Astrocyte of the spinal cord (primary cell): Measurements from ENCODE around the gene MMS19.

Experiments used
- DNase-seq: peaks from one replicate; pipeline ENCODE4 v3.0.0; 2011; ENCODE audit warnings: low read depth, low spot score
- H3K4me3 ChIP-seq: 2 replicates; pipeline ENCODE4 v1.5.1; 2011; ENCODE audit warnings: low read depth, mild to moderate bottlenecking, low read length, moderate library complexity
- in situ Hi-C: cut with HindIII; loops from 2 replicates; pipeline ENCODE4 v1.10.0; 2017; ENCODE audit warnings: low sequenced_read_pairs
- TF ChIP-seq, protein P1 (sequence below): IDR thresholded peaks from 2 replicates; pipeline ENCODE4 v1.5.1; 2012; ENCODE audit warnings: low read depth, mild to moderate bottlenecking, low read length, inconsistent platforms

Gene MMS19

DNA sequence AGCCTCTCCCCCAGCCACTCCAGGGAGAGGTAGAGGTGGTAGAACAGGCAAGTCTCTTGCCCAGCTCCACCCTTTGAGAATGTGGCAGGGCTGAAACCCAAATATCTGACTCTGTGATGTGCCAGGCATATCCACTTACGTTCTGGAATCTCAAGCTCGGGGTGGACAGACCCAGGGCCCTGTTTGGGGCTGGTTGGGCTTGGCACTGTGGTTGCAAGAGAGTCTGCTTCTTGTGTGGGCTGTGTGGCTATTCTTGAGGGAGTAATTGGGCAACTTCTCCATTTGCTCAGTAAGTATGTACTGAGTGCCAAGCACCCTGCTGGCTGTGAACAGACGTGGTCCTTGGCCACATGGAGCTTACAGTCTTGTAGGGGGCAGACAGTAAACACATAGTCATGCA, 5.2 kb upstream of the MMS19 start:
- no peak overlapping the region for H3K4me3 ChIP-seq
- in situ Hi-C loops: no loop called here
- DNase-seq: no peak
- TF ChIP-seq, protein P1, sequence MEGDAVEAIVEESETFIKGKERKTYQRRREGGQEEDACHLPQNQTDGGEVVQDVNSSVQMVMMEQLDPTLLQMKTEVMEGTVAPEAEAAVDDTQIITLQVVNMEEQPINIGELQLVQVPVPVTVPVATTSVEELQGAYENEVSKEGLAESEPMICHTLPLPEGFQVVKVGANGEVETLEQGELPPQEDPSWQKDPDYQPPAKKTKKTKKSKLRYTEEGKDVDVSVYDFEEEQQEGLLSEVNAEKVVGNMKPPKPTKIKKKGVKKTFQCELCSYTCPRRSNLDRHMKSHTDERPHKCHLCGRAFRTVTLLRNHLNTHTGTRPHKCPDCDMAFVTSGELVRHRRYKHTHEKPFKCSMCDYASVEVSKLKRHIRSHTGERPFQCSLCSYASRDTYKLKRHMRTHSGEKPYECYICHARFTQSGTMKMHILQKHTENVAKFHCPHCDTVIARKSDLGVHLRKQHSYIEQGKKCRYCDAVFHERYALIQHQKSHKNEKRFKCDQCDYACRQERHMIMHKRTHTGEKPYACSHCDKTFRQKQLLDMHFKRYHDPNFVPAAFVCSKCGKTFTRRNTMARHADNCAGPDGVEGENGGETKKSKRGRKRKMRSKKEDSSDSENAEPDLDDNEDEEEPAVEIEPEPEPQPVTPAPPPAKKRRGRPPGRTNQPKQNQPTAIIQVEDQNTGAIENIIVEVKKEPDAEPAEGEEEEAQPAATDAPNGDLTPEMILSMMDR: no peak

DNA sequence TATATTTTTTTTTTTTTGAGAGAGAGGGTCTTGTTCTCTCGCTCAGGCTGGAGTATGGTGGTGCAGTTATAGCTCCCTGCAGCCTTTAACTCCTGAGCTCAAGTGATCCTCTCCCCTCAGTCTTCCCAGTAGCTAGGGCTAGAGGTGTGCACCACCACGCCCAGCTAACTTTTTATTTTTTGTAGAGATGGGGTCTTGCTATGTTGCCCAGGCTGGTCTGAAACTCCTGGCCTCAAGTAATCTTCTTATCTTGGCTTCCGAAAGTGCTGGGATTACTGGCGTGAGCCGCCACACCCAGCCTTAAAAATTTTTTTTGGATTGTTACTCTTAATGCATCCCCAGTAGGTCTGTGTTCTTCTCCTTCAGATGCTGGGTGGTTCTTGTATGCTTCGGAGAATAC, 4.7 kb upstream of the MMS19 start:
- no peak overlapping the region for H3K4me3 ChIP-seq
- TF ChIP-seq, protein P1: no peak
- no peak for DNase-seq
- in situ Hi-C loops: no loop called here

DNA sequence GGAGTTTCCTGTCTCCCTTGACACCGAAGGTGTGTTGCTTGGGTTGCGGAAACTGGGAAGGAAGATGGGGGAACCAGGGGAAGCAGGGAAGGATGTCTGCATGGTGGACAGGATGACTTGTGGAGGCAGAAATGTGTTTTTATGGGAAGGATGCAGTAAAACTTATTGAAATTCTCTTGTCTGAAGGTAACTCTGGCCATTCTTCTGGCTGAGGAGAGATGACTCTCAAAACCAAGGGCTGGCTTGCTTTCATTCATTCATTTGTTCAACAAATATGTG, 2.0 kb upstream of the MMS19 start:
- TF ChIP-seq, protein P1: no peak
- DNase-seq: no peak
- in situ Hi-C loops: no loop called here
- H3K4me3 ChIP-seq: peak overlapping the region; percentile 98

DNA sequence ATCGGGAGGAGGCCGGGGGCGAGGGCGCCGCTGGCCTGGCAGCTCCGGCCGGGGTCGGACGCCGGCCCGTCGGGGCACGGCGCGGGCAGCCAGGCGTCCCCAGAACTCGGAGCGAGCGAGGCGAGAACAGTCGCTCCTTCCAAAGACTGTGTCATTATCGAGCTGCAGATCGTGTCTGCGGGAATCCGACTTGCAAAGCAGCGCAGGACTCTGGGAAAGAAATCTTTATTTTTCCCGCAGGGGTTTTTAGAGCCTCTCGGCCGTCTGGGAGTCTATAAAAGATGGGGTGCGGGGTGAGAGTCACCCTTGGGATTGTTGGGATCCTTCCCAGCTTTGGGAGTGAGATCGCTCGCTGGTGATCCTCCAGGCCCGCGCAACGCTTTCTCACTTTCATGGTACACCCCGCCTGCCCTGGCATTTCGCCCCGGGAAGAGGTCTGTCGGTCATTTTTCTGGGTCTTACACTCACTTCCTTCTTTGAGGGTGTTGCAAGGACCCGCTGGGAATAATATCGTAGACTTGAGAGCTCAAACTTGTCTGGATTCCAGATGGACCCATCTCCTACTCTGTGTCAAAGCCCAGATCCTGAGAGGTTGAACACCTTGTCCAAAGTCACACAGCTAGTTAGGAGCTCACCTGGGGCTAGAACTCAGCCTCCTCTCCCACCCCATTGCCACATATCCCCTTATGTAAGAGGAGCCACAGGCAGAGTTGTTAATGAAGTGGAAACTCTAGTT, 1.5 kb upstream of the MMS19 start:
- in situ Hi-C loops: no loop called here
- peak; percentile 61 for DNase-seq
- TF ChIP-seq, protein P1: no peak
- peak overlapping the region; percentile 98 for H3K4me3 ChIP-seq

DNA sequence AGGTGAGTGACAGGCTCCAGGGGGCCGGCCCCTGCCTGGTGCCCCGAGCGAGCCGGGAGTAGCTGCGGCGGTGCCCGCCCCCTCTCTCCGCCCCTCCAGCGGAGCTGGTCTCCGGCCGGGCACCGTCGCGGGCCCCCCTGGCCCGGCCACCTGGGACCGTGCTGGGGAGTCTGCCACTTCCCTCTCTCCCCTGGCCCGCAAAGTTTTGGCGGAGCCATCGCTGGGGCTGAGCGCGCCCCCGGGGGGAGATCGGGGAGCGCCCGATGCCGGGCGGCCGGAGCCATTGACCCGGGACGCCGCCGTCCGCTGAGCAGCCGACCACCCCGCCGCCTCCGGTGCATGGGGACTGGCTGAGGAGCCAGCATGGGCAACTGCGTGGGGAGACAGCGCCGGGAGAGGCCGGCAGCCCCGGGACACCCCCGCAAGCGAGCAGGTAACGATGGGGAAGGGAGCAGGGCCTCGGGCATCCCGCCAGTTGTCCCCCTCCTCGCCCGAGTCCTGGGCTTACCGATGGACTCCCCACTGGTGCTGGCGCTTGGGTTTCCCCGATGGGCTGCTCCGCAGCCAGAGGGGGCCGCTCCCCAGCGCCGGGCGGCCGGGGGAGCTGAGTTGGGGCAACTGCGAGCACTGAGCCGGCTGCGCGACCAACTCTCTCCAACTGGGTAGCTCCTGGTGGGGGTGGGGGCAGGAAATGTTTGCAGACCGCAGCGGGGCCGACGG, 779 bp upstream of the MMS19 start, which contains the start of gene UBTD1:
UBTD1 (plus strand) TSS at position 84 of the 720 bp plus-strand sequence; CDS start at position 364, 280 bp downstream.
- peak; percentile 39 for DNase-seq
- in situ Hi-C loops: no loop called here
- H3K4me3 ChIP-seq: peak within 1 kb of the TSS; percentile 98
- TF ChIP-seq, protein P1: no peak

DNA sequence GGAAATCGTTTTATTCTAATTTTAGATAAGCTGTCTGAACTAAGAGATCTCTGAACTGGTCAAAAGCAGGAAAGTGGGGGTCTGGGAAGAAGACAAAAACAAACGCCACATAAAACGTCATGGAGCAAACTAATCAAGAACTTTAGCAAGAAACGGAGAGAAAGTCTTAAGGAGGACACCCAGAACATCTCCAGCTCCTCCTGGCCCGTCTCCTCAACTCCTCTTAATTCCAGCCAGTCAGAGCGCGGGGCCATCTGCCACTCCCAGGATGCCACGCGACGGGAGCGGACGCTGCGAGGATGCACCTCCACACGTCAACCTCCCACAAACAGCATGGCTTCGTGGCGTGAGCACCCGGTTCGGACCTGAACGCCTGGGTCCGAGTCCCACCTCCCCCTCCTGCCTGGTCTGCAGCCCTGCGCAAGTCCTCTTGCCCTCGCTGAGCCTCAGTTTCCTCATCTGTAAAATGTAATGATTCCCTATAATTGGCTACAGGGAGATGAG, 598 bp downstream of the MMS19 start:
- DNase-seq: peak; percentile 75
- TF ChIP-seq, protein P1: no peak
- peak overlapping the region; percentile 98 for H3K4me3 ChIP-seq
- in situ Hi-C loops: no loop called here
